Transverse colon (tissue), 4 donors: ENCODE measurements around the gene RGS6. TPM values are rescaled to one million over a fixed set of nuclear protein-coding genes. Genes with fewer than 3 reads are reported as not detected.

ENCODE experiments used
- DNase-seq: peaks from one replicate; pipeline ENCODE4 v3.0.0-alpha.2; 2019
- H3K27ac ChIP-seq, 4 donors: fragments of 200-600 bp; sonication (generic); 2 replicates each; pipeline ENCODE4 v1.5.1; 2016 to 2018; ENCODE audit warnings: inconsistent platforms in 4 of 4
- H3K27me3 ChIP-seq: fragments of 200-600 bp; sonication (generic); 2 replicates; pipeline ENCODE4 v1.5.1; 2017; ENCODE audit warnings: inconsistent platforms
- H3K36me3 ChIP-seq, 4 donors: fragments of 200-600 bp; sonication (generic); 2 replicates each; pipeline ENCODE4 v1.5.1; 2017 to 2019; ENCODE audit warnings: inconsistent platforms in 4 of 4
- H3K4me1 ChIP-seq, 4 donors: fragments of 200-600 bp; sonication (generic); 2 replicates each; pipeline ENCODE4 v1.5.1; 2017 to 2020; ENCODE audit warnings: inconsistent platforms in 4 of 4
- H3K4me3 ChIP-seq, 4 donors: fragments of 200-600 bp; sonication (generic); 1 replicate in 1 of 4; 2 replicates in 3 of 4; pipeline versions ENCODE4 v1.5.1 to v1.6.1; 2017 to 2019; ENCODE audit warnings: inconsistent platforms in 4 of 4
- H3K9me3 ChIP-seq, 2 donors: fragments of 200-600 bp; sonication (generic); 2 replicates each; pipeline ENCODE4 v1.5.1; 2017 to 2019; ENCODE audit warnings: inconsistent platforms in 2 of 2
- CTCF ChIP-seq, 5 experiments: fragments of 200-600 bp in 3 of 5; fragments of 450-650 bp in 2 of 5; sonication (generic) in 3 of 5; IDR thresholded peaks; 1 replicate in 2 of 5; 2 replicates in 3 of 5; pipeline ENCODE4 v1.5.1; 2016 to 2017; ENCODE audit warnings: antibody characterized with exemption in 5 of 5, inconsistent platforms in 3 of 5, mild to moderate bottlenecking in 2 of 5, moderate library complexity in 1 of 5
- EP300 ChIP-seq: sonication (generic); formaldehyde crosslinking; IDR thresholded peaks from one replicate; pipeline ENCODE4 v1.6.1; 2017; ENCODE audit warnings: antibody characterized with exemption, low read depth
- POLR2A ChIP-seq: fragments of 450-650 bp; IDR thresholded peaks from one replicate; pipeline ENCODE4 v1.6.1; 2016; ENCODE audit warnings: antibody characterized with exemption, mild to moderate bottlenecking, moderate library complexity
- POLR2AphosphoS5 ChIP-seq, 3 donors: sonication (generic); formaldehyde crosslinking; IDR thresholded peaks; one replicate each; pipeline ENCODE4 v1.6.1; 2016; ENCODE audit warnings: antibody characterized with exemption in 3 of 3
- WGBS, 2 donors: methylation state at CpG; one replicate each; pipeline ENCODE4 v1.1.5; 2018; ENCODE audit warnings: low coverage in 1 of 2; 5-methylcytosine and 5-hydroxymethylcytosine counted together
- in situ Hi-C, 4 donors: fragments of 200-750 bp; cut with MboI; loops; one replicate each; pipeline versions ENCODE4 v1.15.0 to v1.15.1; 2017; ENCODE audit warnings: low sequenced_read_pairs in 3 of 4, low pct_ligation_motif_present in 1 of 4, low pct_unique_long_range_greater_than_20kb in 1 of 4
- intact Hi-C: fragments of 100-400 bp; cut with DNase I; formaldehyde crosslinking; loops from one replicate; pipeline ENCODE4 v1.15.1; 2023; ENCODE audit warnings: low total_unique reads
- total RNA-seq, 4 donors: library from RNA; depleted of rRNA; stranded (reverse); fragments of >200 nt; gene quantifications; one replicate each; pipeline ENCODE4 v1.1.0, GENCODE V29; 2016

Gene RGS6
- total RNA-seq, 4 donors from 2014 or later = 0.41 to 0.48 TPM; not detected in 2

- no peaks in the 10 kb centered on the region for H3K27me3 ChIP-seq
- no peak for TF ChIP-seq EP300
- no peak for TF ChIP-seq POLR2AphosphoS5 (IDR thresholded peaks at IDR 0.05)
- no peak for TF ChIP-seq POLR2A
- no peak for TF ChIP-seq CTCF (IDR thresholded peaks at IDR 0.05)
- 80 to 82% methylated on average over 1 to 6 of the region's 6 CpGs for WGBS, 2 donors
- no peaks in the 10 kb centered on the region for H3K9me3 ChIP-seq
- H3K36me3 ChIP-seq = no peaks in the 10 kb centered on the region
- intact Hi-C loops = no loop called here
- no peak for DNase-seq
- no peaks in the 10 kb centered on the region for H3K4me1 ChIP-seq
- no peak overlapping the region for H3K27ac ChIP-seq
- H3K4me3 ChIP-seq = no peak overlapping the region
- in situ Hi-C loops = no loop called here
Observed at GRCh38 chr14:72567226-72567625, 635.0 kb downstream of the RGS6 start.

GRCh38 chr14:72568296-72568992, 636.2 kb downstream of the RGS6 start:
- no peak overlapping the region for H3K27ac ChIP-seq
- H3K27me3 ChIP-seq = no peaks in the 10 kb centered on the region
- no peaks in the 10 kb centered on the region for H3K9me3 ChIP-seq
- no peak for DNase-seq
- intact Hi-C loops = no loop called here
- no peaks in the 10 kb centered on the region for H3K4me1 ChIP-seq
- WGBS, 2 donors = 87 to 100% methylated on average over 2 to 19 of the region's 19 CpGs
- no peak overlapping the region for H3K4me3 ChIP-seq
- no peaks in the 10 kb centered on the region for H3K36me3 ChIP-seq
- in situ Hi-C loops = no loop called here
- no peak for TF ChIP-seq EP300
- TF ChIP-seq POLR2A = no peak
- TF ChIP-seq CTCF (IDR thresholded peaks at IDR 0.05) = no peak
- no peak for TF ChIP-seq POLR2AphosphoS5 (IDR thresholded peaks at IDR 0.05)

GRCh38 chr14:72573725-72574417, 641.6 kb downstream of the RGS6 start:
- WGBS, 2 donors = 83 to 87% methylated on average over 1 to 9 of the region's 9 CpGs
- no peak for DNase-seq
- no peaks in the 10 kb centered on the region for H3K4me1 ChIP-seq
- H3K4me3 ChIP-seq = no peak overlapping the region
- H3K27me3 ChIP-seq = no peaks in the 10 kb centered on the region
- intact Hi-C loops = no loop called here
- TF ChIP-seq POLR2AphosphoS5 (IDR thresholded peaks at IDR 0.05) = no peak
- no peak for TF ChIP-seq EP300
- no peak for TF ChIP-seq CTCF (IDR thresholded peaks at IDR 0.05)
- TF ChIP-seq POLR2A = no peak
- H3K27ac ChIP-seq = no peak overlapping the region
- no peaks in the 10 kb centered on the region for H3K36me3 ChIP-seq
- no peaks in the 10 kb centered on the region for H3K9me3 ChIP-seq
- in situ Hi-C loops = no loop called here

GRCh38 chr14:72574715-72575114, 642.5 kb downstream of the RGS6 start:
- Histone ChIP-seq H3K27me3 (no peaks in the 10 kb centered on the region), H3K4me1 (no peaks in the 10 kb centered on the region), H3K4me3 (no peak overlapping the region), H3K27ac (no peak overlapping the region), H3K9me3 (no peaks in the 10 kb centered on the region), H3K36me3 (no peaks in the 10 kb centered on the region)
- no peak for TF ChIP-seq CTCF (IDR thresholded peaks at IDR 0.05)
- TF ChIP-seq EP300 = no peak
- TF ChIP-seq POLR2AphosphoS5 (IDR thresholded peaks at IDR 0.05) = no peak
- no peak for TF ChIP-seq POLR2A
- 88 to 100% methylated on average over 1 of the region's 1 CpG for WGBS, 2 donors
- in situ Hi-C loops (no loop called here), intact Hi-C loops (no loop called here)
- no peak for DNase-seq
